Transverse colon (tissue), 4 donors: ENCODE measurements around the gene TAL2.
A peak's percentile ranks its signal among the peaks of the same experiment; 100 is the strongest.

ENCODE experiments used
- CTCF ChIP-seq, 5 experiments: fragments of 200-600 bp in 3 of 5; fragments of 450-650 bp in 2 of 5; sonication (generic) in 3 of 5; IDR thresholded peaks; 1 replicate in 2 of 5; 2 replicates in 3 of 5; pipeline ENCODE4 v1.5.1; 2016 to 2017; ENCODE audit warnings: antibody characterized with exemption in 5 of 5, inconsistent platforms in 3 of 5, mild to moderate bottlenecking in 2 of 5, moderate library complexity in 1 of 5
- EP300 ChIP-seq: sonication (generic); formaldehyde crosslinking; IDR thresholded peaks from one replicate; pipeline ENCODE4 v1.6.1; 2017; ENCODE audit warnings: antibody characterized with exemption, low read depth
- POLR2A ChIP-seq: fragments of 450-650 bp; IDR thresholded peaks from one replicate; pipeline ENCODE4 v1.6.1; 2016; ENCODE audit warnings: antibody characterized with exemption, mild to moderate bottlenecking, moderate library complexity
- POLR2AphosphoS5 ChIP-seq, 3 donors: sonication (generic); formaldehyde crosslinking; IDR thresholded peaks; one replicate each; pipeline ENCODE4 v1.6.1; 2016; ENCODE audit warnings: antibody characterized with exemption in 3 of 3

- no peak for TF ChIP-seq CTCF (IDR thresholded peaks at IDR 0.05)
- TF ChIP-seq POLR2A: peak; percentile 49
- TF ChIP-seq POLR2AphosphoS5 (IDR thresholded peaks at IDR 0.05): peak in 2 of 3 donors; percentile 47 to 49
- no peak for TF ChIP-seq EP300
Observed at GRCh38 chr9:105694848-105695581, 32.8 kb downstream of the TAL2 start.
